ENCODE data around the gene TPST1. TPM values are rescaled to one million over a fixed set of nuclear protein-coding genes. Genes with fewer than 3 reads are reported as not detected.
"Not testable (repeated sequence)": the region's sequence is repeated elsewhere in the genome, so short reads cannot be mapped to it uniquely, and the experiment has no call there.

TPST1 gene
- total RNA-seq = 151 and 189 TPM in 2 replicates
- 73.9 and 81.8 TPM in 2 replicates for polyA plus RNA-seq
- polyA plus RNA-seq (2012) = 47.8 and 48.6 TPM in 2 replicates
- polyA minus RNA-seq (ENCODE audit: low replicate concordance) = 14.0 and 15.1 TPM in 2 replicates

DNA sequence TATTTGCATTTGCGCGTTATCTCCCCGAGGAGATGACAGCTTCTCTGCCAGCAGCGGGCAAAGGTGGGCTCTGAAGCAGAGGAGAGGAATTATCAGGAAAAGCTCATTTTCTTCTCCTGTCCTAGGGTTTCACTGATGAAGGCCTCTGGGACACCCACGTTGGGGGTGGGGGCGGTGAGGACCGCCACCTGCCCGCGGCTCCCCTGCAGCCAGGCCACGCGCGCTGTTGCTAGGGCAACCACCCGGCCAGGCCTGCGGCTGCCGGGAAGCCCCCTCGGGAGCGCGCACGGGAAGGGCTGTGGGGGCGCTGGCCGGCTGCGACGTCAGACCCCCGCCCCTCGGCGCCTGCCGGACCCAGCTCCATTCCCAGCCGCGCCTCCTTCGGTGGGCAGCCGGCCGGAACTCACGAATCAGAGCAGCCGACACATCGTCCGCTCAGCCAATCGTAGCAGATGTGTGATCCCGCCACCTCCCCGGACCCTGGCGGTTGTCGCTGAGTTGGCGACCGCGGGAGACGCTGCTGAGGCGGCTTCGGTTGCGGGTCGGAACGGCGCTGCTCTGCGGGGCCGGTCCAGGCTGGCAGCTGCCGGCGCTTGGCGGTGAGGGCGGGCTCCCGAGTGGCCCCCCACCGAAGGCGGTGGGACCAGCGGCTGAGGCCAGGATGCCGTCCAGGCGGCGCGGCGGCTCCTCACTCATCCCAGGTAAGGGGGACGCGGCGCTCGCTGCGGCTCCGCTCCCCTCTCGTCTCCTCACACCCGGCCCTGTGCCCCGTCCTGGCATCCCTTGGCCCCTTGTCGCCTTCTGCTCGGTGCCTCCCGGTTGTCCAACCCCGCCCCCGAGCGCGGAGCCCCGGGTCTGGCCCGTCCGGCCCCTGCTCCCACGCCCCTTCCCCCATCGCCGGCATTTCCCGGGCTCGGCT lies at the start of gene TPST1:
TSS of gene TPST1 (plus strand) at position 513 of the 919 bp plus-strand sequence. CDS start 35,092 bp downstream, outside the sequence.
- Histone ChIP-seq H3K9ac (ENCODE audit: insufficient read depth, low read length) (peak within 1 kb of the TSS; percentile 82), H3K79me2 (ENCODE audit: control insufficient read depth, insufficient read depth, low read length) (peaks cover 44% of the 10 kb centered on the region), H3K4me1 (ENCODE audit: control insufficient read depth, extremely low read depth, insufficient read depth, low read length) (peaks cover 4% of the 10 kb centered on the region), H3K4me2 (ENCODE audit: extremely low read depth, insufficient read depth, low read length) (peak within 1 kb of the TSS; percentile 94), H2AFZ (ENCODE audit: low read length) (peak within 1 kb of the TSS; percentile 72), H3K27me3 (ENCODE audit: control insufficient read depth, insufficient read depth, low read length) (no peaks in the 10 kb centered on the region), H4K20me1 (ENCODE audit: control insufficient read depth, extremely low read depth, insufficient read depth, low read length) (no peaks in the 10 kb centered on the region), H3K27ac (ENCODE audit: insufficient read depth, low read length) (peak within 1 kb of the TSS; percentile 77), H3K9me3 (ENCODE audit: control insufficient read depth, insufficient read depth, low read depth, low read length) (no peaks in the 10 kb centered on the region), H3K36me3 (ENCODE audit: control insufficient read depth, insufficient read depth, low read length) (peaks cover 4% of the 10 kb centered on the region), H3K4me3 (replicated peaks in 1 of 4; ENCODE audit: control extremely low read depth in 1 of 4, insufficient read depth in 1 of 4, low read depth in 3 of 4, low read length in 4 of 4) (peak within 1 kb of the TSS; percentile 80 to 99 (median 96))
- TF ChIP-seq, protein P1, sequence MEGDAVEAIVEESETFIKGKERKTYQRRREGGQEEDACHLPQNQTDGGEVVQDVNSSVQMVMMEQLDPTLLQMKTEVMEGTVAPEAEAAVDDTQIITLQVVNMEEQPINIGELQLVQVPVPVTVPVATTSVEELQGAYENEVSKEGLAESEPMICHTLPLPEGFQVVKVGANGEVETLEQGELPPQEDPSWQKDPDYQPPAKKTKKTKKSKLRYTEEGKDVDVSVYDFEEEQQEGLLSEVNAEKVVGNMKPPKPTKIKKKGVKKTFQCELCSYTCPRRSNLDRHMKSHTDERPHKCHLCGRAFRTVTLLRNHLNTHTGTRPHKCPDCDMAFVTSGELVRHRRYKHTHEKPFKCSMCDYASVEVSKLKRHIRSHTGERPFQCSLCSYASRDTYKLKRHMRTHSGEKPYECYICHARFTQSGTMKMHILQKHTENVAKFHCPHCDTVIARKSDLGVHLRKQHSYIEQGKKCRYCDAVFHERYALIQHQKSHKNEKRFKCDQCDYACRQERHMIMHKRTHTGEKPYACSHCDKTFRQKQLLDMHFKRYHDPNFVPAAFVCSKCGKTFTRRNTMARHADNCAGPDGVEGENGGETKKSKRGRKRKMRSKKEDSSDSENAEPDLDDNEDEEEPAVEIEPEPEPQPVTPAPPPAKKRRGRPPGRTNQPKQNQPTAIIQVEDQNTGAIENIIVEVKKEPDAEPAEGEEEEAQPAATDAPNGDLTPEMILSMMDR (conservative IDR thresholded peaks at IDR 0.05 in 1 of 2, IDR thresholded peaks at IDR 0.05 in 1 of 2; ENCODE audit: low read depth in 1 of 2, low read length in 2 of 2) = peak; percentile 26 to 46
- TF ChIP-seq EZH2 (IDR thresholded peaks at IDR 0.05; ENCODE audit: low read length, missing control alignments) = no peak
- peak; percentile 81 to 85 for DNase-seq (ENCODE audit: low read depth in 2 of 2)

DNA sequence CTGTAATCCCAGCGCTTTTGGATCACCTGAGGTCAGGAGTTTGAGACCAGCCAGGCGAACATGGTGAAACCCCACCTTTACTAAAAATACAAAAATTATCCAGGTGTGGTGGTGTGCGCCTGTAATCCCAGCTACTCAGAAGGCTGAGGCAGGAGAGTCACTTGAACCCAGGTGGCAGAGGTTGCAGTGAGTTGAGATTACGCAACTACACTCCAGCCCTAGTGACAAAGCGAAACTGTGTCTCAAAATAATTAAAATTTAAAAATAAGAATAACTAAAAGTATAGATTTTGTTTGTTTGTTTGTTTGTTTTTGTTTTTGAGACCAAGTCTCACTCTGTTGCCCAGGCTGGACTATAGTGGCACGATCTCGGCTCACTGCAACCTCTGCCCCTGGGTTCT lies 49.1 kb upstream of the TPST1 start:
- not testable (repeated sequence) for H2AFZ ChIP-seq (ENCODE audit: low read length); H3K4me2 ChIP-seq (ENCODE audit: extremely low read depth, insufficient read depth, low read length); H3K79me2 ChIP-seq (ENCODE audit: control insufficient read depth, insufficient read depth, low read length); H3K9ac ChIP-seq (ENCODE audit: insufficient read depth, low read length); H3K27me3 ChIP-seq (ENCODE audit: control insufficient read depth, insufficient read depth, low read length); H3K9me3 ChIP-seq (ENCODE audit: control insufficient read depth, insufficient read depth, low read depth, low read length); H3K36me3 ChIP-seq (ENCODE audit: control insufficient read depth, insufficient read depth, low read length); H3K27ac ChIP-seq (ENCODE audit: insufficient read depth, low read length); H4K20me1 ChIP-seq (ENCODE audit: control insufficient read depth, extremely low read depth, insufficient read depth, low read length); H3K4me3 ChIP-seq (replicated peaks in 1 of 4; ENCODE audit: control extremely low read depth in 1 of 4, insufficient read depth in 1 of 4, low read depth in 3 of 4, low read length in 4 of 4); DNase-seq (ENCODE audit: low read depth in 2 of 2)
- H3K4me1 ChIP-seq (ENCODE audit: control insufficient read depth, extremely low read depth, insufficient read depth, low read length) = peaks cover 15% of the 10 kb centered on the region

DNA sequence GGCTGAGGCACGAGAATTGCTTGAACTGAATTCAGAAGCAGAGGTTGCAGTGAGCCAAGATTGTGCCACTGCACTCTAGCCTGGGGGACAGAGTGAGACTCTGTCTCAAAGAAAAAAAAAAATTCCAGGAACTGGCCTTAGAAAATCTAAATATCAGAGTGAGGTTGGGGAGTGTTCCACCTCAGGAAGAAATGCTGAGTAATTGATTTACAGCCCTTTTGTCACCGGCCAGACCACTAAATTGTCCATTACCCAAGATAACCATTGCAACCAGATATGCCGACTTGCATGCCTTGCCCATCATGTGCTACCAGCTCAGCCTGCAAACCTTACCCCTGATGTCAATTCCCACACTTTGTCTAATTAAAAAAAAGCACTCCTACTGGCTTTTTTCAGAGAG lies 48.1 kb upstream of the TPST1 start:
- no peak for DNase-seq (ENCODE audit: low read depth in 2 of 2)
- H3K4me2 ChIP-seq (ENCODE audit: extremely low read depth, insufficient read depth, low read length) = no peak overlapping the region
- H3K36me3 ChIP-seq (ENCODE audit: control insufficient read depth, insufficient read depth, low read length) = peaks cover 3% of the 10 kb centered on the region
- H3K4me3 ChIP-seq (replicated peaks in 1 of 4; ENCODE audit: control extremely low read depth in 1 of 4, insufficient read depth in 1 of 4, low read depth in 3 of 4, low read length in 4 of 4) = no peak overlapping the region
- no peaks in the 10 kb centered on the region for H3K9me3 ChIP-seq (ENCODE audit: control insufficient read depth, insufficient read depth, low read depth, low read length)
- H3K27ac ChIP-seq (ENCODE audit: insufficient read depth, low read length) = no peak overlapping the region
- H2AFZ ChIP-seq (ENCODE audit: low read length) = no peak overlapping the region
- TF ChIP-seq, protein P1 (conservative IDR thresholded peaks at IDR 0.05 in 1 of 2, IDR thresholded peaks at IDR 0.05 in 1 of 2; ENCODE audit: low read depth in 1 of 2, low read length in 2 of 2) = no peak
- TF ChIP-seq EZH2 (IDR thresholded peaks at IDR 0.05; ENCODE audit: low read length, missing control alignments) = no peak
- H4K20me1 ChIP-seq (ENCODE audit: control insufficient read depth, extremely low read depth, insufficient read depth, low read length) = no peaks in the 10 kb centered on the region
- no peaks in the 10 kb centered on the region for H3K27me3 ChIP-seq (ENCODE audit: control insufficient read depth, insufficient read depth, low read length)
- peaks cover 8% of the 10 kb centered on the region for H3K4me1 ChIP-seq (ENCODE audit: control insufficient read depth, extremely low read depth, insufficient read depth, low read length)
- no peaks in the 10 kb centered on the region for H3K79me2 ChIP-seq (ENCODE audit: control insufficient read depth, insufficient read depth, low read length)
- no peak overlapping the region for H3K9ac ChIP-seq (ENCODE audit: insufficient read depth, low read length)
